Sigmoid colon (tissue), 4 donors: Measurements from ENCODE around the gene B4GALT6.

ENCODE experiments used
- EP300 ChIP-seq, 4 donors: sonication (generic); formaldehyde crosslinking; IDR thresholded peaks; one replicate each; pipeline ENCODE4 v1.6.1; 2017; ENCODE audit warnings: antibody characterized with exemption in 4 of 4
- POLR2A ChIP-seq, 2 donors: fragments of 450-650 bp; IDR thresholded peaks; one replicate each; pipeline ENCODE4 v1.6.1; 2016; ENCODE audit warnings: antibody characterized with exemption in 2 of 2, mild to moderate bottlenecking in 2 of 2, moderate library complexity in 2 of 2
- POLR2AphosphoS5 ChIP-seq, 4 donors: sonication (generic); formaldehyde crosslinking; IDR thresholded peaks; one replicate each; pipeline ENCODE4 v1.6.1; 2017; ENCODE audit warnings: antibody characterized with exemption in 4 of 4
- TF ChIP-seq, protein P1 (sequence below), 4 experiments: fragments of 450-650 bp in 3 of 4; fragments of 200-600 bp in 1 of 4; IDR thresholded peaks; one replicate each; pipeline ENCODE4 v1.5.1; 2016 to 2019; ENCODE audit warnings: antibody characterized with exemption in 4 of 4, mild to moderate bottlenecking in 3 of 4, moderate library complexity in 2 of 4

DNA sequence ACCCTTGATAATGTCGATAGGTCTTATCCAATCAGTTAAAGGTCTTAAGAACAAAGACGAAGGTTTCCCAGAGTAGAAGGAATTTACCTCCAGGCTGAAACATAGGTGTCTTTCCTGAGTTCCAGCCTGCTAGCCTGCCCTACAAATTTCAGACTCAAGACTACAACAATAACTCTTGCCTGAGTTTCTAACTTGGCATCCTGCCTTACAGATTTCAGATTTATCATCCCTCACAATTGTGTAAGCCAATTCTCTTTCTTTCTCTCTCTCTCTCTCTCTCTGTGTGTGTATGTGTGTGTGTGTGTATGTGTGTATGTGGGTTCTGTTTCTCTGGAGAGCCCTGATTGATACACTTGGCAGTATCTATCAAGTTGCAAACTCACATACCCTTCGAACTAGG, 37.2 kb upstream of the B4GALT6 start:
- no peak for TF ChIP-seq POLR2AphosphoS5 (IDR thresholded peaks at IDR 0.05)
- TF ChIP-seq, protein P1, sequence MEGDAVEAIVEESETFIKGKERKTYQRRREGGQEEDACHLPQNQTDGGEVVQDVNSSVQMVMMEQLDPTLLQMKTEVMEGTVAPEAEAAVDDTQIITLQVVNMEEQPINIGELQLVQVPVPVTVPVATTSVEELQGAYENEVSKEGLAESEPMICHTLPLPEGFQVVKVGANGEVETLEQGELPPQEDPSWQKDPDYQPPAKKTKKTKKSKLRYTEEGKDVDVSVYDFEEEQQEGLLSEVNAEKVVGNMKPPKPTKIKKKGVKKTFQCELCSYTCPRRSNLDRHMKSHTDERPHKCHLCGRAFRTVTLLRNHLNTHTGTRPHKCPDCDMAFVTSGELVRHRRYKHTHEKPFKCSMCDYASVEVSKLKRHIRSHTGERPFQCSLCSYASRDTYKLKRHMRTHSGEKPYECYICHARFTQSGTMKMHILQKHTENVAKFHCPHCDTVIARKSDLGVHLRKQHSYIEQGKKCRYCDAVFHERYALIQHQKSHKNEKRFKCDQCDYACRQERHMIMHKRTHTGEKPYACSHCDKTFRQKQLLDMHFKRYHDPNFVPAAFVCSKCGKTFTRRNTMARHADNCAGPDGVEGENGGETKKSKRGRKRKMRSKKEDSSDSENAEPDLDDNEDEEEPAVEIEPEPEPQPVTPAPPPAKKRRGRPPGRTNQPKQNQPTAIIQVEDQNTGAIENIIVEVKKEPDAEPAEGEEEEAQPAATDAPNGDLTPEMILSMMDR (IDR thresholded peaks at IDR 0.05) = no peak
- TF ChIP-seq EP300 (IDR thresholded peaks at IDR 0.05) = no peak
- TF ChIP-seq POLR2A (IDR thresholded peaks at IDR 0.05) = no peak
